Tibial nerve (tissue), 3 donors: ENCODE results near the gene MROH8.

ENCODE experiments used
- POLR2A ChIP-seq, 2 donors: fragments of 450-650 bp; IDR thresholded peaks; one replicate each; pipeline ENCODE4 v1.6.1; 2017; ENCODE audit warnings: antibody characterized with exemption in 2 of 2, mild to moderate bottlenecking in 2 of 2, moderate library complexity in 2 of 2
- TF ChIP-seq, protein P1 (sequence below), 5 experiments: fragments of 200-600 bp in 3 of 5; fragments of 450-650 bp in 2 of 5; sonication (generic) in 3 of 5; IDR thresholded peaks; one replicate each; pipeline ENCODE4 v1.5.1; 2016 to 2019; ENCODE audit warnings: antibody characterized with exemption in 5 of 5, mild to moderate bottlenecking in 3 of 5, moderate library complexity in 2 of 5

DNA sequence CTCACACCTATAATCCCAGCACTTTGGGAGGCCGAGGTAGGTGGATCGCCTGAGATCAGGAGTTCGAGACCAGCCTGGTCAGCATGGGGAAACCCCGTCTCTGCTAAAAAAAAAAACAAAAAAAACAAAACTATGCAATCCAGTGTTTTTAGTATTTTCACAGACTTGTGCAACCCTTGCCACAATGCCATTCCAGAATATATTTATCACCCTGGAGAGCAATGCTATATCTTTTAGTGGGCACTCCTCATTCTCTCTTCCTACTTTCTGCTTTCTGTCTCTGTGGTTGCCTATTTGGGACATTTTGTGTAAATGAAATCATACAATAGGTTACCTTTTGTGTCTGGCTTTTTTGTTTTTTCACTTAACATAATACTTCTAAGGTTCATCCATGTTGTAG is 39.1 kb upstream of the MROH8 start:
- TF ChIP-seq POLR2A (IDR thresholded peaks at IDR 0.05): no peak
- TF ChIP-seq, protein P1, sequence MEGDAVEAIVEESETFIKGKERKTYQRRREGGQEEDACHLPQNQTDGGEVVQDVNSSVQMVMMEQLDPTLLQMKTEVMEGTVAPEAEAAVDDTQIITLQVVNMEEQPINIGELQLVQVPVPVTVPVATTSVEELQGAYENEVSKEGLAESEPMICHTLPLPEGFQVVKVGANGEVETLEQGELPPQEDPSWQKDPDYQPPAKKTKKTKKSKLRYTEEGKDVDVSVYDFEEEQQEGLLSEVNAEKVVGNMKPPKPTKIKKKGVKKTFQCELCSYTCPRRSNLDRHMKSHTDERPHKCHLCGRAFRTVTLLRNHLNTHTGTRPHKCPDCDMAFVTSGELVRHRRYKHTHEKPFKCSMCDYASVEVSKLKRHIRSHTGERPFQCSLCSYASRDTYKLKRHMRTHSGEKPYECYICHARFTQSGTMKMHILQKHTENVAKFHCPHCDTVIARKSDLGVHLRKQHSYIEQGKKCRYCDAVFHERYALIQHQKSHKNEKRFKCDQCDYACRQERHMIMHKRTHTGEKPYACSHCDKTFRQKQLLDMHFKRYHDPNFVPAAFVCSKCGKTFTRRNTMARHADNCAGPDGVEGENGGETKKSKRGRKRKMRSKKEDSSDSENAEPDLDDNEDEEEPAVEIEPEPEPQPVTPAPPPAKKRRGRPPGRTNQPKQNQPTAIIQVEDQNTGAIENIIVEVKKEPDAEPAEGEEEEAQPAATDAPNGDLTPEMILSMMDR (IDR thresholded peaks at IDR 0.05): no peak
